Liver (tissue), 9 donors: Measurements from ENCODE around the gene ITGA8. TPM values are rescaled to one million over a fixed set of nuclear protein-coding genes. Genes with fewer than 3 reads are reported as not detected.

Source experiments
- DNase-seq: peaks from one replicate; pipeline ENCODE4 v3.0.0-alpha.2; 2017; ENCODE audit warnings: low spot score
- H3K27ac ChIP-seq, 2 donors: one replicate each; pipeline ENCODE4 v1.7.0; 2013; ENCODE audit warnings: inconsistent platforms in 2 of 2, low read length in 2 of 2, control low read depth in 1 of 2, low read depth in 1 of 2, mild to moderate bottlenecking in 1 of 2
- H3K27me3 ChIP-seq, 4 donors: one replicate each; pipeline versions ENCODE4 v1.6.1 to v1.7.0; 2013; ENCODE audit warnings: low read length in 3 of 4, inconsistent platforms in 1 of 4, mild to moderate bottlenecking in 1 of 4, moderate library complexity in 1 of 4; ENCODE audit not compliant: control insufficient read depth in 4 of 4, insufficient read depth in 4 of 4
- H3K36me3 ChIP-seq, 4 donors: one replicate each; pipeline versions ENCODE4 v1.6.1 to v1.7.0; 2013; ENCODE audit warnings: low read length in 3 of 4, mild to moderate bottlenecking in 3 of 4, low read depth in 1 of 4, moderate library complexity in 1 of 4; ENCODE audit not compliant: control insufficient read depth in 4 of 4, insufficient read depth in 3 of 4
- H3K4me1 ChIP-seq, 4 donors: one replicate each; pipeline versions ENCODE4 v1.6.1 to v1.7.0; 2013; ENCODE audit warnings: low read length in 3 of 4, mild to moderate bottlenecking in 3 of 4, moderate library complexity in 1 of 4; ENCODE audit not compliant: control insufficient read depth in 4 of 4, insufficient read depth in 4 of 4
- H3K4me3 ChIP-seq, 3 donors: one replicate each; pipeline versions ENCODE4 v1.6.1 to v1.7.0; 2013; ENCODE audit warnings: low read length in 3 of 3, control low read depth in 1 of 3, low read depth in 1 of 3, mild to moderate bottlenecking in 1 of 3
- H3K9ac ChIP-seq, 2 donors: one replicate each; pipeline ENCODE4 v1.7.0; 2013; ENCODE audit warnings: low read length in 2 of 2, mild to moderate bottlenecking in 2 of 2, moderate library complexity in 2 of 2, control low read depth in 1 of 2, low read depth in 1 of 2
- H3K9me3 ChIP-seq, 4 donors: one replicate each; pipeline versions ENCODE4 v1.6.1 to v1.7.0; 2013; ENCODE audit warnings: low read length in 3 of 4; ENCODE audit not compliant: control insufficient read depth in 4 of 4
- ATF3 ChIP-seq: IDR thresholded peaks from 2 replicates; pipeline ENCODE4 v1.6.1; 2016; ENCODE audit warnings: antibody characterized with exemption
- CTCF ChIP-seq: fragments of 150-350 bp; IDR thresholded peaks from 2 replicates; pipeline ENCODE4 v1.5.1; 2017; ENCODE audit warnings: improper control_type of control experiment, low read depth, low read length; ENCODE audit not compliant: missing input control
- EGR1 ChIP-seq, 2 donors: IDR thresholded peaks; 2 replicates each; pipeline ENCODE4 v1.6.1; 2016 to 2018; ENCODE audit warnings: antibody characterized with exemption in 2 of 2, low read depth in 2 of 2
- FOXA1 ChIP-seq: IDR thresholded peaks from 2 replicates; pipeline ENCODE4 v1.6.1; 2016; ENCODE audit warnings: antibody characterized with exemption
- FOXA2 ChIP-seq: IDR thresholded peaks from 2 replicates; pipeline ENCODE4 v1.6.1; 2016; ENCODE audit warnings: antibody characterized with exemption
- GABPA ChIP-seq, 2 donors: IDR thresholded peaks in 1 of 2; conservative IDR thresholded peaks in 1 of 2; 2 replicates each; pipeline ENCODE4 v1.6.1; 2016; ENCODE audit warnings: antibody characterized with exemption in 2 of 2, mild to moderate bottlenecking in 1 of 2, moderate library complexity in 1 of 2
- HNF4G ChIP-seq: IDR thresholded peaks from 2 replicates; pipeline ENCODE4 v1.6.1; 2016; ENCODE audit warnings: antibody characterized with exemption
- JUND ChIP-seq, 2 donors: IDR thresholded peaks; 2 replicates each; pipeline ENCODE4 v1.6.1; 2016; ENCODE audit warnings: antibody characterized with exemption in 2 of 2
- MAX ChIP-seq: IDR thresholded peaks from 2 replicates; pipeline ENCODE4 v1.6.1; 2016; ENCODE audit warnings: antibody characterized with exemption
- NR2F2 ChIP-seq: IDR thresholded peaks from 2 replicates; pipeline ENCODE4 v1.6.1; 2016; ENCODE audit warnings: antibody characterized with exemption
- RXRA ChIP-seq, 2 donors: IDR thresholded peaks; 2 replicates each; pipeline ENCODE4 v1.6.1; 2017 to 2018; ENCODE audit warnings: antibody characterized with exemption in 2 of 2, mild to moderate bottlenecking in 1 of 2
- SP1 ChIP-seq: IDR thresholded peaks from 2 replicates; pipeline ENCODE4 v1.6.1; 2018; ENCODE audit warnings: antibody characterized with exemption, mild to moderate bottlenecking
- TAF1 ChIP-seq: conservative IDR thresholded peaks from 2 replicates; pipeline ENCODE4 v1.6.1; 2016; ENCODE audit warnings: antibody characterized with exemption, mild to moderate bottlenecking
- YY1 ChIP-seq: IDR thresholded peaks from 2 replicates; pipeline ENCODE4 v1.6.1; 2016; ENCODE audit warnings: antibody characterized with exemption, mild to moderate bottlenecking
- WGBS: extraction: QIAGEN DNeasy Blood & Tissue Kit; methylation state at CpG from one replicate; pipeline ENCODE4 v1.1.7; 2013; 5-methylcytosine and 5-hydroxymethylcytosine counted together
- polyA plus RNA-seq, 2 donors: library from polyadenylated mRNA; stranded (reverse) in 1 of 2; unstranded in 1 of 2; fragments of 200-250 nt in 1 of 2; fragments of >200 nt in 1 of 2; fragmentation: Nextera tagmentation in 1 of 2; extraction: Ambion mirVana in 1 of 2; gene quantifications; one replicate each; pipeline versions ENCODE4 v1.2.1 to v1.2.3, GENCODE V29; 2013 to 2015
- total RNA-seq, 2 donors: library from RNA; depleted of rRNA; stranded (reverse); fragments of >200 nt; gene quantifications; one replicate each; pipeline ENCODE4 v1.2.3, GENCODE V29; 2014
- TF ChIP-seq, protein P1 (sequence below): IDR thresholded peaks from 2 replicates; pipeline ENCODE4 v1.6.1; 2016; ENCODE audit warnings: antibody characterized with exemption
- TF ChIP-seq, protein P2 (sequence below): IDR thresholded peaks from 2 replicates; pipeline ENCODE4 v1.6.1; 2016; ENCODE audit warnings: antibody characterized with exemption, mild to moderate bottlenecking
- donor health status: healthy.
- donor health status: healthy.
- donor health status: healthy.
- donor health status: healthy.
- donor health status: healthy.

ITGA8 gene
- total and polyA plus RNA-seq, 4 donors: 0.06 to 1.0 (median 0.60) TPM

DNA sequence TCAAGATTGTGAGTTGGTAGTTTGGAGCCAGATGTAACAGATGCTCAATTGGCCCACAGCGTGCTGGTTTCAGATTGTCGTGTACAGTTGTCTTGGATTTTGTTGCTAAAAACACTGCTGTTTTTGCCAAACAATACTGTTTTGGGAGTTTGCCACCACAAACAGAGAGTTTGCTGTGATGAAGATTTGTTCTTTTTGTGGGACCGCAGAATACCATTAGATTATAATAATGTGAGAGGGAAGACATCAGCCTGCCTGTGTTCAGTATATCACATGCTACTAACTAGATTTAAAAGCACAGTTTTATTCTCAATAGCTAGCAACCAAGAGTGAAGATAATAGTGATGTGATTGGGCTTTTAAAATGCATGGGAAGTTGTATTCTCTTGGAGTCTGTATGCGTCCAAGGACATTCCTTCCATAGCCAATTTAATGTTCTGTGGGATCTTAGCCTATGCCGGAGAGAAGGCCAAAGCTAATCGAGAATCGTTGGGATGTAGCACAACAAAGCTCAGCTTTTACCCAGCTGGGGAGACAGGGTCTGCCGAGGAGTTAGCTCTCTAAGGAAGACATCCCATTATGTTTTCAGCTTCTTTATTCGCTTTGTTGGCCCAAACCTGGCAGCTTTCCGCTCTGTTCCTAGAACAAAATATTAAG, 18.7 kb upstream of the ITGA8 start:
- Histone ChIP-seq H3K27me3 (peaks cover 0 to 8% (median 2%) of the 10 kb centered on the region in 4 donors), H3K4me1 (no peaks in the 10 kb centered on the region), H3K9me3 (no peaks in the 10 kb centered on the region), H3K36me3 (no peaks in the 10 kb centered on the region), H3K27ac (no peak overlapping the region), H3K4me3 (no peak overlapping the region), H3K9ac (no peak overlapping the region)
- TF ChIP-seq HNF4G (no peak), SP1 (no peak), RXRA (IDR thresholded peaks at IDR 0.05) (no peak), YY1 (no peak), FOXA2 (no peak), TAF1 (no peak), CTCF (no peak), JUND (IDR thresholded peaks at IDR 0.05) (no peak), MAX (no peak), FOXA1 (no peak), NR2F2 (no peak), GABPA (IDR thresholded peaks at IDR 0.05 in 1 of 2, conservative IDR thresholded peaks at IDR 0.05 in 1 of 2) (no peak)
- no peak for DNase-seq
- WGBS: 79% methylated on average over 10 of the region's 10 CpGs

- no peaks in the 10 kb centered on the region for H3K4me1 ChIP-seq
- TF ChIP-seq, protein P1, sequence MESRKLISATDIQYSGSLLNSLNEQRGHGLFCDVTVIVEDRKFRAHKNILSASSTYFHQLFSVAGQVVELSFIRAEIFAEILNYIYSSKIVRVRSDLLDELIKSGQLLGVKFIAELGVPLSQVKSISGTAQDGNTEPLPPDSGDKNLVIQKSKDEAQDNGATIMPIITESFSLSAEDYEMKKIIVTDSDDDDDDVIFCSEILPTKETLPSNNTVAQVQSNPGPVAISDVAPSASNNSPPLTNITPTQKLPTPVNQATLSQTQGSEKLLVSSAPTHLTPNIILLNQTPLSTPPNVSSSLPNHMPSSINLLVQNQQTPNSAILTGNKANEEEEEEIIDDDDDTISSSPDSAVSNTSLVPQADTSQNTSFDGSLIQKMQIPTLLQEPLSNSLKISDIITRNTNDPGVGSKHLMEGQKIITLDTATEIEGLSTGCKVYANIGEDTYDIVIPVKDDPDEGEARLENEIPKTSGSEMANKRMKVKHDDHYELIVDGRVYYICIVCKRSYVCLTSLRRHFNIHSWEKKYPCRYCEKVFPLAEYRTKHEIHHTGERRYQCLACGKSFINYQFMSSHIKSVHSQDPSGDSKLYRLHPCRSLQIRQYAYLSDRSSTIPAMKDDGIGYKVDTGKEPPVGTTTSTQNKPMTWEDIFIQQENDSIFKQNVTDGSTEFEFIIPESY: no peak
- TF ChIP-seq TAF1 (no peak), HNF4G (no peak), RXRA (IDR thresholded peaks at IDR 0.05) (no peak), SP1 (no peak), YY1 (no peak), ATF3 (no peak), EGR1 (IDR thresholded peaks at IDR 0.05; ENCODE audit: low read depth in 2 of 2) (no peak), JUND (IDR thresholded peaks at IDR 0.05) (no peak), GABPA (IDR thresholded peaks at IDR 0.05 in 1 of 2, conservative IDR thresholded peaks at IDR 0.05 in 1 of 2) (no peak), MAX (no peak), CTCF (no peak), NR2F2 (no peak), FOXA1 (no peak), FOXA2 (no peak)
- TF ChIP-seq, protein P2, sequence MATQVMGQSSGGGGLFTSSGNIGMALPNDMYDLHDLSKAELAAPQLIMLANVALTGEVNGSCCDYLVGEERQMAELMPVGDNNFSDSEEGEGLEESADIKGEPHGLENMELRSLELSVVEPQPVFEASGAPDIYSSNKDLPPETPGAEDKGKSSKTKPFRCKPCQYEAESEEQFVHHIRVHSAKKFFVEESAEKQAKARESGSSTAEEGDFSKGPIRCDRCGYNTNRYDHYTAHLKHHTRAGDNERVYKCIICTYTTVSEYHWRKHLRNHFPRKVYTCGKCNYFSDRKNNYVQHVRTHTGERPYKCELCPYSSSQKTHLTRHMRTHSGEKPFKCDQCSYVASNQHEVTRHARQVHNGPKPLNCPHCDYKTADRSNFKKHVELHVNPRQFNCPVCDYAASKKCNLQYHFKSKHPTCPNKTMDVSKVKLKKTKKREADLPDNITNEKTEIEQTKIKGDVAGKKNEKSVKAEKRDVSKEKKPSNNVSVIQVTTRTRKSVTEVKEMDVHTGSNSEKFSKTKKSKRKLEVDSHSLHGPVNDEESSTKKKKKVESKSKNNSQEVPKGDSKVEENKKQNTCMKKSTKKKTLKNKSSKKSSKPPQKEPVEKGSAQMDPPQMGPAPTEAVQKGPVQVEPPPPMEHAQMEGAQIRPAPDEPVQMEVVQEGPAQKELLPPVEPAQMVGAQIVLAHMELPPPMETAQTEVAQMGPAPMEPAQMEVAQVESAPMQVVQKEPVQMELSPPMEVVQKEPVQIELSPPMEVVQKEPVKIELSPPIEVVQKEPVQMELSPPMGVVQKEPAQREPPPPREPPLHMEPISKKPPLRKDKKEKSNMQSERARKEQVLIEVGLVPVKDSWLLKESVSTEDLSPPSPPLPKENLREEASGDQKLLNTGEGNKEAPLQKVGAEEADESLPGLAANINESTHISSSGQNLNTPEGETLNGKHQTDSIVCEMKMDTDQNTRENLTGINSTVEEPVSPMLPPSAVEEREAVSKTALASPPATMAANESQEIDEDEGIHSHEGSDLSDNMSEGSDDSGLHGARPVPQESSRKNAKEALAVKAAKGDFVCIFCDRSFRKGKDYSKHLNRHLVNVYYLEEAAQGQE: no peak
- DNase-seq: no peak
- no peaks in the 10 kb centered on the region for H3K36me3 ChIP-seq
- H3K9ac ChIP-seq: no peak overlapping the region
- H3K27me3 ChIP-seq: peaks cover 0 to 8% (median 2%) of the 10 kb centered on the region in 4 donors
- WGBS: 76% methylated on average over 5 of the region's 5 CpGs
- H3K9me3 ChIP-seq: no peaks in the 10 kb centered on the region
- no peak overlapping the region for H3K27ac ChIP-seq
- no peak overlapping the region for H3K4me3 ChIP-seq
Observed at GRCh38 chr10:15737656-15738055, 17.9 kb upstream of the ITGA8 start.
